Measurements from ENCODE around the gene SH3PXD2B.
A peak's percentile ranks its signal among the peaks of the same experiment; 100 is the strongest.

GRCh38 chr5:172403189-172403796 lies 51.0 kb downstream of the SH3PXD2B start:
- TF ChIP-seq, protein P1, sequence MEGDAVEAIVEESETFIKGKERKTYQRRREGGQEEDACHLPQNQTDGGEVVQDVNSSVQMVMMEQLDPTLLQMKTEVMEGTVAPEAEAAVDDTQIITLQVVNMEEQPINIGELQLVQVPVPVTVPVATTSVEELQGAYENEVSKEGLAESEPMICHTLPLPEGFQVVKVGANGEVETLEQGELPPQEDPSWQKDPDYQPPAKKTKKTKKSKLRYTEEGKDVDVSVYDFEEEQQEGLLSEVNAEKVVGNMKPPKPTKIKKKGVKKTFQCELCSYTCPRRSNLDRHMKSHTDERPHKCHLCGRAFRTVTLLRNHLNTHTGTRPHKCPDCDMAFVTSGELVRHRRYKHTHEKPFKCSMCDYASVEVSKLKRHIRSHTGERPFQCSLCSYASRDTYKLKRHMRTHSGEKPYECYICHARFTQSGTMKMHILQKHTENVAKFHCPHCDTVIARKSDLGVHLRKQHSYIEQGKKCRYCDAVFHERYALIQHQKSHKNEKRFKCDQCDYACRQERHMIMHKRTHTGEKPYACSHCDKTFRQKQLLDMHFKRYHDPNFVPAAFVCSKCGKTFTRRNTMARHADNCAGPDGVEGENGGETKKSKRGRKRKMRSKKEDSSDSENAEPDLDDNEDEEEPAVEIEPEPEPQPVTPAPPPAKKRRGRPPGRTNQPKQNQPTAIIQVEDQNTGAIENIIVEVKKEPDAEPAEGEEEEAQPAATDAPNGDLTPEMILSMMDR (IDR thresholded peaks at IDR 0.05) = no peak
- TF ChIP-seq POLR2A (IDR thresholded peaks at IDR 0.05) = no peak
- peak; percentile 83 to 93 for TF ChIP-seq POLR2AphosphoS5 (IDR thresholded peaks at IDR 0.05; ENCODE audit: insufficient read depth in 1 of 2, low read depth in 1 of 2)

All from vagina (tissue), 2 donors.